H1 (cell line): Measurements from ENCODE around the gene GYS2. TPM values are rescaled to one million over a fixed set of nuclear protein-coding genes. Genes with fewer than 3 reads are reported as not detected.

Experiments
- CTCF ChIA-PET: fragments of 300-600 bp; sonication (Branson Sonifier 250); formaldehyde crosslinking; loops from one replicate; lab custom pipeline; 2021; ENCODE audit not compliant: partially characterized antibody; lab: Charles Lee
- POLR2A ChIA-PET: fragments of 300-600 bp; sonication (Branson Sonifier 250); formaldehyde crosslinking; loops from one replicate; lab custom pipeline; 2021; ENCODE audit warnings: inconsistent platforms; ENCODE audit not compliant: partially characterized antibody; lab: Charles Lee
- DNase-seq, 2 experiments: peaks; one replicate each; pipeline versions ENCODE4 v3.0.0 to v3.0.0-alpha.2; 2010 to 2022; ENCODE audit warnings: low spot score in 2 of 2, low read depth in 1 of 2, mixed read lengths in 1 of 2
- FAIRE-seq: peaks from 2 replicates; lab custom pipeline; 2011; peaks lifted over from hg19 to GRCh38; lab: Jason Lieb, UNC
- H2AFZ ChIP-seq: 2 replicates; pipeline ENCODE4 v1.8.1; 2012; ENCODE audit warnings: low read length, inconsistent platforms
- H2AK5ac ChIP-seq: 2 replicates; pipeline ENCODE4 v1.6.1; 2013; ENCODE audit warnings: low read depth, low read length
- H2BK120ac ChIP-seq: replicated peaks from 2 replicates; pipeline ENCODE3; 2013; ENCODE audit warnings: low read depth, low read length, inconsistent platforms
- H2BK12ac ChIP-seq: 2 replicates; pipeline ENCODE4 v1.6.1; 2013; ENCODE audit warnings: low read depth, low read length
- H2BK15ac ChIP-seq: 2 replicates; pipeline ENCODE4 v1.6.1; 2013; ENCODE audit warnings: low read length
- H2BK20ac ChIP-seq: 2 replicates; pipeline ENCODE4 v1.6.1; 2013; ENCODE audit warnings: low read length
- H2BK5ac ChIP-seq: 2 replicates; pipeline ENCODE4 v1.6.1; 2013; ENCODE audit warnings: low read depth, low read length
- H3K14ac ChIP-seq: 2 replicates; pipeline ENCODE4 v1.6.1; 2013; ENCODE audit warnings: inconsistent platforms; ENCODE audit not compliant: insufficient read length
- H3K18ac ChIP-seq: 2 replicates; pipeline ENCODE4 v1.6.1; 2013; ENCODE audit warnings: low read length; ENCODE audit errors: extremely low read depth
- H3K23ac ChIP-seq: 2 replicates; pipeline ENCODE4 v1.6.1; 2013; ENCODE audit warnings: inconsistent platforms; ENCODE audit not compliant: insufficient read length
- H3K23me2 ChIP-seq: 2 replicates; pipeline ENCODE4 v1.6.1; 2013; ENCODE audit warnings: low read depth, low read length
- H3K27ac ChIP-seq: 2 replicates; pipeline ENCODE4 v1.6.1; 2011; ENCODE audit warnings: low read depth, low read length, inconsistent platforms
- H3K27me3 ChIP-seq, 4 experiments: replicated peaks in 1 of 4; 1 replicate in 1 of 4; 2 replicates in 3 of 4; pipeline versions ENCODE4 v1.6.1 to v1.8.1; 2011 to 2013; ENCODE audit warnings: low read length in 3 of 4, mild to moderate bottlenecking in 3 of 4, inconsistent platforms in 2 of 4, mixed read lengths in 2 of 4, moderate library complexity in 1 of 4; ENCODE audit not compliant: control insufficient read depth in 3 of 4, insufficient read depth in 3 of 4; ENCODE audit errors: extremely low read depth in 1 of 4
- H3K36me3 ChIP-seq, 4 experiments: 2 replicates each; pipeline versions ENCODE4 v1.6.1 to v1.8.1; 2011 to 2013; ENCODE audit warnings: mild to moderate bottlenecking in 4 of 4, low read length in 3 of 4, moderate library complexity in 2 of 4, control low read depth in 1 of 4, inconsistent platforms in 1 of 4; ENCODE audit not compliant: insufficient read depth in 4 of 4, control insufficient read depth in 2 of 4
- H3K4ac ChIP-seq: replicated peaks from 2 replicates; pipeline ENCODE3; 2013; ENCODE audit warnings: low read length, low read depth, mixed read lengths, inconsistent platforms; ENCODE audit not compliant: insufficient read length
- H3K4me1 ChIP-seq, 4 experiments: replicated peaks in 1 of 4; 1 replicate in 1 of 4; 2 replicates in 3 of 4; pipeline versions ENCODE4 v1.6.1 to v1.8.1; 2011 to 2013; ENCODE audit warnings: low read length in 3 of 4, inconsistent platforms in 2 of 4, mixed read lengths in 1 of 4; ENCODE audit not compliant: insufficient read depth in 4 of 4, control insufficient read depth in 3 of 4
- H3K4me2 ChIP-seq, 2 experiments: 2 replicates each; pipeline versions ENCODE4 v1.6.1 to v1.8.1; 2011 to 2013; ENCODE audit warnings: low read depth in 2 of 2, low read length in 2 of 2, control low read depth in 1 of 2, inconsistent platforms in 1 of 2, mild to moderate bottlenecking in 1 of 2; ENCODE audit not compliant: insufficient read depth in 1 of 2
- H3K4me3 ChIP-seq, 4 experiments: fragments of 200-600, 300-600 bp in 1 of 4; sonication (generic), shearing (Covaris generic), sonication (Bioruptor Twin) in 1 of 4; 2 replicates each; pipeline versions ENCODE4 v1.5.1 to v1.8.1; 2011 to 2016; ENCODE audit warnings: low read length in 4 of 4, low read depth in 3 of 4, control low read depth in 2 of 4, inconsistent platforms in 2 of 4, mild to moderate bottlenecking in 2 of 4, mixed read lengths in 1 of 4, moderate library complexity in 1 of 4; ENCODE audit not compliant: insufficient read depth in 2 of 4; ENCODE audit errors: extremely low read depth in 1 of 4
- H3K56ac ChIP-seq: replicated peaks from 2 replicates; pipeline ENCODE3; 2013; ENCODE audit warnings: low read depth, mild to moderate bottlenecking, mixed read lengths, low read length, inconsistent platforms; ENCODE audit not compliant: insufficient read length
- H3K79me1 ChIP-seq: 2 replicates; pipeline ENCODE4 v1.6.1; 2013; ENCODE audit warnings: low read depth, low read length, control low read depth
- H3K79me2 ChIP-seq, 2 experiments: 2 replicates each; pipeline versions ENCODE4 v1.6.1 to v1.8.1; 2012 to 2013; ENCODE audit warnings: low read length in 2 of 2, mild to moderate bottlenecking in 2 of 2, inconsistent platforms in 1 of 2; ENCODE audit not compliant: insufficient read depth in 2 of 2, control insufficient read depth in 1 of 2
- H3K9ac ChIP-seq, 4 experiments: replicated peaks in 1 of 4; 1 replicate in 1 of 4; 2 replicates in 3 of 4; pipeline versions ENCODE4 v1.6.1 to v1.8.1; 2011 to 2013; ENCODE audit warnings: low read depth in 3 of 4, low read length in 3 of 4, control low read depth in 2 of 4, mild to moderate bottlenecking in 2 of 4, moderate library complexity in 2 of 4, inconsistent platforms in 1 of 4; ENCODE audit errors: extremely low read depth in 1 of 4
- H3K9me3 ChIP-seq, 2 experiments: 2 replicates each; pipeline versions ENCODE4 v1.6.1 to v1.8.1; 2012 to 2013; ENCODE audit warnings: mild to moderate bottlenecking in 2 of 2, moderate library complexity in 2 of 2, control low read depth in 1 of 2, inconsistent platforms in 1 of 2, low read depth in 1 of 2, low read length in 1 of 2, mixed read lengths in 1 of 2; ENCODE audit not compliant: insufficient read depth in 2 of 2
- H4K20me1 ChIP-seq, 2 experiments: replicated peaks in 1 of 2; 2 replicates each; pipeline versions ENCODE3 to v1.8.1; 2011 to 2013; ENCODE audit warnings: inconsistent platforms in 2 of 2, low read length in 2 of 2, mild to moderate bottlenecking in 1 of 2; ENCODE audit not compliant: insufficient read depth in 2 of 2, control insufficient read depth in 1 of 2
- H4K5ac ChIP-seq: 2 replicates; pipeline ENCODE4 v1.6.1; 2013; ENCODE audit warnings: low read length, low read depth, mixed read lengths, inconsistent platforms; ENCODE audit not compliant: insufficient read length
- H4K8ac ChIP-seq: 2 replicates; pipeline ENCODE4 v1.8.0; 2013; ENCODE audit warnings: mild to moderate bottlenecking, moderate library complexity, low read length, inconsistent platforms; ENCODE audit not compliant: insufficient read depth; ENCODE audit errors: extremely low read depth
- H4K91ac ChIP-seq: replicated peaks from 2 replicates; pipeline ENCODE3; 2013; ENCODE audit warnings: low read length, mixed read lengths, inconsistent platforms; ENCODE audit not compliant: insufficient read length
- BACH1 ChIP-seq: IDR thresholded peaks from 2 replicates; pipeline ENCODE4 v1.6.1; 2012; ENCODE audit warnings: low read length, improper control_type of control experiment
- BRCA1 ChIP-seq: IDR thresholded peaks from 2 replicates; pipeline ENCODE4 v1.6.1; 2012; ENCODE audit warnings: low read depth, low read length, improper control_type of control experiment
- CHD1 ChIP-seq: IDR thresholded peaks from 2 replicates; pipeline ENCODE4 v1.6.1; 2012; ENCODE audit warnings: low read depth, low read length, improper control_type of control experiment
- CTBP2 ChIP-seq: IDR thresholded peaks from 2 replicates; pipeline ENCODE4 v1.7.0; 2011; ENCODE audit warnings: borderline replicate concordance, mild to moderate bottlenecking, moderate library complexity, mixed read lengths, low read length; ENCODE audit not compliant: insufficient read depth, insufficient read length
- EP300 ChIP-seq, 2 experiments: IDR thresholded peaks; 1 replicate in 1 of 2; 2 replicates in 1 of 2; pipeline ENCODE4 v1.6.1; 2011 to 2012; ENCODE audit warnings: low read depth in 2 of 2, low read length in 2 of 2, mild to moderate bottlenecking in 2 of 2, borderline replicate concordance in 1 of 2, inconsistent platforms in 1 of 2, moderate library complexity in 1 of 2
- JUND ChIP-seq: IDR thresholded peaks from 2 replicates; pipeline ENCODE4 v1.6.1; 2011; ENCODE audit warnings: mild to moderate bottlenecking, improper control_type of control experiment, low read length
- KDM1A ChIP-seq: fragments of 200-600, 300-600 bp; sonication (generic); IDR thresholded peaks from 2 replicates; pipeline ENCODE4 v1.7.1; 2016; ENCODE audit warnings: mild to moderate bottlenecking, low read length, borderline replicate concordance
- MAFK ChIP-seq: IDR thresholded peaks from 2 replicates; pipeline ENCODE4 v1.6.1; 2012; ENCODE audit warnings: low read depth, mild to moderate bottlenecking, improper control_type of control experiment, low read length
- NANOG ChIP-seq: IDR thresholded peaks from 2 replicates; pipeline ENCODE4 v1.6.1; 2011; ENCODE audit warnings: low read length, low read depth, mild to moderate bottlenecking, inconsistent platforms; ENCODE audit not compliant: insufficient read depth, poor library complexity, severe bottlenecking
- RBBP5 ChIP-seq: IDR thresholded peaks from 2 replicates; pipeline ENCODE4 v1.7.1; 2012; ENCODE audit warnings: low read depth, mild to moderate bottlenecking, inconsistent platforms, low read length, moderate library complexity, borderline replicate concordance
- RFX5 ChIP-seq: IDR thresholded peaks from 2 replicates; pipeline ENCODE4 v1.6.1; 2011; ENCODE audit warnings: low read depth, low read length, improper control_type of control experiment, borderline replicate concordance
- SAP30 ChIP-seq: fragments of 300-600 bp; sonication (generic); IDR thresholded peaks from 2 replicates; pipeline ENCODE4 v1.7.1; 2012; ENCODE audit warnings: low read length, moderate library complexity, mild to moderate bottlenecking, inconsistent platforms; ENCODE audit not compliant: insufficient read depth, insufficient replicate concordance
- SIX5 ChIP-seq: IDR thresholded peaks from 2 replicates; pipeline ENCODE4 v1.6.1; 2011; ENCODE audit warnings: mild to moderate bottlenecking, low read depth, low read length
- SP4 ChIP-seq: IDR thresholded peaks from 2 replicates; pipeline ENCODE4 v1.6.1; 2012; ENCODE audit warnings: low read length, inconsistent platforms
- TAF7 ChIP-seq: optimal IDR thresholded peaks from 2 replicates; pipeline ENCODE3; 2011; ENCODE audit warnings: low read depth, mild to moderate bottlenecking, inconsistent platforms, low read length, moderate library complexity, borderline replicate concordance
- ZNF274 ChIP-seq: IDR thresholded peaks from 2 replicates; pipeline ENCODE4 v1.7.0; 2012; ENCODE audit warnings: low read length, borderline replicate concordance; ENCODE audit errors: extremely low read depth
- polyA plus RNA-seq, 7 experiments: library from polyadenylated mRNA; depleted of rRNA in 3 of 7; stranded (reverse) in 5 of 7; unstranded in 2 of 7; fragments of >200 nt in 5 of 7; fragments of 200-250 nt in 2 of 7; gene quantifications; 1 replicate in 5 of 7; 2 replicates in 1 of 7; 4 replicates in 1 of 7; pipeline versions ENCODE4 v1.2.1 to v1.2.3, GENCODE V29; 2011 to 2013; ENCODE audit warnings: missing spikeins in 2 of 7, mixed read lengths in 2 of 7
- total RNA-seq: library from RNA; stranded (reverse); fragmentation: NEBNext Ultra II Directional; extraction: Animal tissue kit (Norgen Biotek cat#: 25700); gene quantifications from 2 replicates; pipeline ENCODE4 v1.2.1, GENCODE V29; 2021

The GYS2 gene
- total and polyA plus RNA-seq, 2 of the 8 experiments (the other 6 are each of a cell fraction or from before 2014, with no cell fraction given) = not detected

DNA sequence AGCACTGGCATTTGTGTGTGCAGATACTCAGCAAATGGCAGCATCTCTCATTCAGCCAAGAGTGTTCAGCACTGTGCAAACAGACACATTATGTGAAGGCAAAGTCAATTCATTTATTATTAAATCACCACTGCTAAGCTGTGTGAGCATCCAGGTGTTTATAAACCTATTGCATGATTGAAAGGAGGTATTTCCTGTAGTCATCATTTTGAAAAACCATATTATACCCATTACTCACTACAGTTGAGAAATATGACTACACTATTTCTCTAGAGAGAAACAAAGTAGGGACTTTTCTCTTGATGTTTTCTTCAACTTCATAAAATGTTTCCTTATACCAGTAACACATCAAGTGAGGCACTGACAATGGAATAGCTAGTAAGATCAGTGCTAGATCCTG, 64.8 kb downstream of the GYS2 start:
- no peaks in the 10 kb centered on the region; the same call in 1 of the 2 replicates for H3K23me2 ChIP-seq
- H2AFZ ChIP-seq = no peak overlapping the region
- H3K14ac ChIP-seq = no peak overlapping the region
- no peak overlapping the region for H4K8ac ChIP-seq
- no peaks in the 10 kb centered on the region for H3K9me3 ChIP-seq
- no peak overlapping the region for H2AK5ac ChIP-seq
- no peak overlapping the region for H3K27ac ChIP-seq
- no peak overlapping the region for H3K4me3 ChIP-seq
- no peaks in the 10 kb centered on the region for H3K36me3 ChIP-seq
- DNase-seq = no peak
- H3K27me3 ChIP-seq = no peaks in the 10 kb centered on the region
- no peak overlapping the region for H4K91ac ChIP-seq
- H3K23ac ChIP-seq = no peak overlapping the region
- no peaks in the 10 kb centered on the region for H3K79me2 ChIP-seq
- H2BK20ac ChIP-seq = no peak overlapping the region
- ChIA-PET POLR2A (no interaction called here), CTCF (interaction anchor here (1.1 kb wide), 1 partner anchor 28 kb away, joined by 3 read pairs; no protein-coding TSS in a partner anchor)
- no peak overlapping the region for H2BK15ac ChIP-seq
- no peak overlapping the region for H3K4ac ChIP-seq
- no peak overlapping the region for H3K4me2 ChIP-seq
- H2BK5ac ChIP-seq = no peak overlapping the region
- no peak overlapping the region for H2BK120ac ChIP-seq
- no peak overlapping the region for H2BK12ac ChIP-seq
- H3K4me1 ChIP-seq = no peaks in the 10 kb centered on the region
- no peak for FAIRE-seq
- no peak overlapping the region for H3K18ac ChIP-seq
- no peak overlapping the region for H3K9ac ChIP-seq
- H4K20me1 ChIP-seq = no peaks in the 10 kb centered on the region
- no peak overlapping the region for H3K56ac ChIP-seq
- no peaks in the 10 kb centered on the region; the same call in 1 of the 2 replicates for H3K79me1 ChIP-seq
- no peak overlapping the region for H4K5ac ChIP-seq
- no peak for TF ChIP-seq EP300 (IDR thresholded peaks at IDR 0.05; ENCODE audit: borderline replicate concordance in 1 of 2, low read depth in 2 of 2, low read length in 2 of 2)
- no peak for TF ChIP-seq KDM1A
- no peak for TF ChIP-seq TAF7
- TF ChIP-seq RBBP5 = no peak
- TF ChIP-seq RFX5 = no peak
- TF ChIP-seq NANOG = no peak
- no peak for TF ChIP-seq BACH1
- no peak for TF ChIP-seq ZNF274
- TF ChIP-seq CTBP2 = no peak
- TF ChIP-seq BRCA1 = no peak
- TF ChIP-seq JUND = no peak
- no peak for TF ChIP-seq MAFK
- no peak for TF ChIP-seq SAP30
- no peak for TF ChIP-seq CHD1
- no peak for TF ChIP-seq SP4
- TF ChIP-seq SIX5 = no peak
